Natural killer cell (primary cell): ENCODE results near the gene EHD4. TPM values are rescaled to one million over a fixed set of nuclear protein-coding genes. Genes with fewer than 3 reads are reported as not detected.

Source experiments
- ATAC-seq, 3 donors: fragments of 150-1000 bp in 2 of 3; fragments of 200-7000 bp in 1 of 3; cut with Tn5 transposase; 1 replicate in 1 of 3; 2 replicates in 2 of 3; pipeline ENCODE4 v1.10.0; 2021; ENCODE audit warnings: mild to moderate bottlenecking in 2 of 3, moderate library complexity in 2 of 3
- DNase-seq, 2 donors: peaks; one replicate each; pipeline versions ENCODE4 v3.0.0 to v3.0.0-alpha.2; 2013 to 2021; ENCODE audit warnings: mixed read lengths in 1 of 2
- H3K27ac ChIP-seq: one replicate; pipeline ENCODE4 v1.5.1; 2013; ENCODE audit warnings: mild to moderate bottlenecking, low read length
- H3K27me3 ChIP-seq: one replicate; pipeline ENCODE4 v1.6.1; 2013; ENCODE audit warnings: low read length; ENCODE audit not compliant: control insufficient read depth, insufficient read depth
- H3K36me3 ChIP-seq: one replicate; pipeline ENCODE4 v1.6.1; 2013; ENCODE audit warnings: low read length; ENCODE audit not compliant: control insufficient read depth, insufficient read depth
- H3K4me1 ChIP-seq: one replicate; pipeline ENCODE4 v1.6.1; 2013; ENCODE audit warnings: low read length; ENCODE audit not compliant: control insufficient read depth, insufficient read depth
- H3K4me3 ChIP-seq: one replicate; pipeline ENCODE4 v1.5.1; 2013; ENCODE audit warnings: low read length
- H3K9me3 ChIP-seq: one replicate; pipeline ENCODE4 v1.6.1; 2013; ENCODE audit warnings: low read length; ENCODE audit not compliant: control insufficient read depth, insufficient read depth
- H3K27ac Mint-ChIP-seq, 2 donors: one replicate each; pipeline ENCODE4 v1.8.0; 2022; ENCODE audit warnings: mild to moderate bottlenecking in 2 of 2, mixed read lengths in 2 of 2, moderate library complexity in 1 of 2
- H3K27me3 Mint-ChIP-seq, 2 donors: one replicate each; pipeline ENCODE4 v1.8.0; 2022; ENCODE audit warnings: low read depth in 2 of 2, mixed read lengths in 2 of 2
- H3K36me3 Mint-ChIP-seq: one replicate; pipeline ENCODE4 v1.8.0; 2022; ENCODE audit warnings: mixed read lengths
- H3K4me1 Mint-ChIP-seq, 2 donors: one replicate each; pipeline ENCODE4 v1.8.0; 2022; ENCODE audit warnings: mixed read lengths in 2 of 2
- H3K4me3 Mint-ChIP-seq: one replicate; pipeline ENCODE4 v1.8.0; 2022; ENCODE audit warnings: mild to moderate bottlenecking, moderate library complexity, mixed read lengths
- H3K9me3 Mint-ChIP-seq, 2 donors: one replicate each; pipeline ENCODE4 v1.8.0; 2022; ENCODE audit warnings: mixed read lengths in 2 of 2
- WGBS: methylation state at CpG from one replicate; pipeline ENCODE4 v1.1.7; 2013; ENCODE audit warnings: missing lambda C conversion rate; ENCODE audit not compliant: insufficient coverage; 5-methylcytosine and 5-hydroxymethylcytosine counted together
- intact Hi-C: fragments of 100-400 bp; cut with micrococcal nuclease; formaldehyde crosslinking; loops from one replicate; pipeline ENCODE4 v1.14.2; 2022
- total RNA-seq, 4 donors: library from RNA; stranded (reverse); fragments of 120-200 nt in 1 of 4; gene quantifications; one replicate each; pipeline versions ENCODE4 v1.2.3 to v1.2.4, GENCODE V29; 2013 to 2022
- TF ChIP-seq, protein P1 (sequence below): fragments of 200-600 bp; IDR thresholded peaks from one replicate; pipeline ENCODE4 v1.8.0; 2022; ENCODE audit warnings: antibody characterized with exemption

EHD4 gene
- total RNA-seq, 3 donors from 2014 or later (not counting 1 experiment from before 2014, with no cell fraction given): 28.4 to 34.6 (median 31.7) TPM

DNA sequence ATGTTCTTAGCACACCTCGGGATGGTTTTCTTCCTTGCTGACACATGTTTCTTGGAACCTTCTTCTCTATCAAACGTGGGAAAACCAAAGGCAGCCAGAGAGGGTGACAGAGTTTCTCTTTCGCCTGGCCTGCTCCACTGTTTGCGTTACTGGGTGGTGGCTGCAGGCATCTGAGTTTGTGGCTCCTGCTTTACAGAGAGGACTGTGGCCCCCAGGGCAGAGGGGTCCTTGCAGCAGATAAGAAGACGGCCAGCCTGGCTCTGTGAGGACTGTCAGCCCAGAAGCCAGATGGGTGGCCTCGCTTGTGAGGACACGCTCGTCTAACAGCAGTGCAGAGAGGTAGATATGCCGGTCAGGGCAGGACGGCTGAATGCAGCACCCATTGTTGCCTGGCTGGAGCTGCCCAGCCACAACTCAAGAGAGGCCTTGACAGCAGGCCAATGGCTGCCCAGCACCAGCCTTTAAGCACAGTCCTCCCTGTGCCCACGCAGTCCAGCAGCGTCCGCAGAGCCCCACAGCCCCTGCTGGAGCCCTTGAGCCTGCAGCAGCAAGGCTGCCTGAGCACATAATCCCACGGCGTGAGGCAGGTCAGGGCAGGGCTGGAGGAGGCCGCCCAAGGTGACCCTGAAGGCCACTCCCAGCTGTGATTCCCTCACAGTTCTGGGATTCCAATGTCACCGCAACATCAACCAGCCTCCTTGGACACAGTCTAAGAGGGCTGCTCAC, 63.5 kb downstream of the EHD4 start:
- peaks cover 6% of the 10 kb centered on the region for H3K36me3 Mint-ChIP-seq

DNA sequence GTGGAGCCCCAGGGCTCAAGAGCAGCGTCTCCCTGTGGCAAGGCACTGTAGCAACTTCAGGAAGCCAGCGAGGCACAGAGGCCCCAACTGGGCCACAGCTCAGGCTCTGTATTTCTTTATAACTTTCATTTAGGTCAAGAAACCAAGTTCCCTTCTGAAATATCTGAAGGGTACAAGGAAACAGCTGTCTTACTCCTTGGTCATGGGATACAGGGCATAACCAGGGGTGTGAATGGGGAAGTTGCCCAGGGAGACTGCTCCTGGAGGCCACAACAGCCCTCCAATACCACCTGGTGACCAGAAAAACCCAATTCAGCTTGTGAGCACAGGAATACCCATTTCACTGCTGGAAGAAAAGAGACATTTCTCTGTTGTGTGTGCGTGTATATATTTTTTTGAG, 65.2 kb downstream of the EHD4 start:
- H3K36me3 Mint-ChIP-seq: peaks cover 6% of the 10 kb centered on the region
- DNase-seq: no peak
- H3K4me1 Mint-ChIP-seq: peaks cover 7% of the 10 kb centered on the region in 2 donors
- WGBS: 76% methylated on average over 3 of the region's 3 CpGs
- Histone ChIP-seq H3K4me3 (no peak overlapping the region), H3K36me3 (peaks cover 14% of the 10 kb centered on the region), H3K27me3 (no peaks in the 10 kb centered on the region), H3K27ac (no peak overlapping the region), H3K9me3 (no peaks in the 10 kb centered on the region), H3K4me1 (peaks cover 9% of the 10 kb centered on the region)
- no peak for ATAC-seq
- H3K9me3 Mint-ChIP-seq: no peaks in the 10 kb centered on the region
- intact Hi-C loops: no loop called here
- H3K27ac Mint-ChIP-seq: no peak overlapping the region
- TF ChIP-seq, protein P1, sequence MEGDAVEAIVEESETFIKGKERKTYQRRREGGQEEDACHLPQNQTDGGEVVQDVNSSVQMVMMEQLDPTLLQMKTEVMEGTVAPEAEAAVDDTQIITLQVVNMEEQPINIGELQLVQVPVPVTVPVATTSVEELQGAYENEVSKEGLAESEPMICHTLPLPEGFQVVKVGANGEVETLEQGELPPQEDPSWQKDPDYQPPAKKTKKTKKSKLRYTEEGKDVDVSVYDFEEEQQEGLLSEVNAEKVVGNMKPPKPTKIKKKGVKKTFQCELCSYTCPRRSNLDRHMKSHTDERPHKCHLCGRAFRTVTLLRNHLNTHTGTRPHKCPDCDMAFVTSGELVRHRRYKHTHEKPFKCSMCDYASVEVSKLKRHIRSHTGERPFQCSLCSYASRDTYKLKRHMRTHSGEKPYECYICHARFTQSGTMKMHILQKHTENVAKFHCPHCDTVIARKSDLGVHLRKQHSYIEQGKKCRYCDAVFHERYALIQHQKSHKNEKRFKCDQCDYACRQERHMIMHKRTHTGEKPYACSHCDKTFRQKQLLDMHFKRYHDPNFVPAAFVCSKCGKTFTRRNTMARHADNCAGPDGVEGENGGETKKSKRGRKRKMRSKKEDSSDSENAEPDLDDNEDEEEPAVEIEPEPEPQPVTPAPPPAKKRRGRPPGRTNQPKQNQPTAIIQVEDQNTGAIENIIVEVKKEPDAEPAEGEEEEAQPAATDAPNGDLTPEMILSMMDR: no peak
- no peak overlapping the region for H3K4me3 Mint-ChIP-seq
- no peaks in the 10 kb centered on the region for H3K27me3 Mint-ChIP-seq

More for the DNA sequence above, 63.5 kb downstream of the EHD4 start:
- Histone ChIP-seq H3K4me3 (no peak overlapping the region), H3K27ac (no peak overlapping the region), H3K27me3 (no peaks in the 10 kb centered on the region), H3K9me3 (no peaks in the 10 kb centered on the region), H3K4me1 (peaks cover 9% of the 10 kb centered on the region), H3K36me3 (peaks cover 14% of the 10 kb centered on the region)
- intact Hi-C loops: no loop called here
- TF ChIP-seq, protein P1: no peak
- DNase-seq: no peak
- ATAC-seq: no peak
- Mint-ChIP-seq H3K9me3 (no peaks in the 10 kb centered on the region), H3K4me3 (no peak overlapping the region), H3K4me1 (peaks cover 7% of the 10 kb centered on the region in 2 donors), H3K27ac (no peak overlapping the region), H3K27me3 (no peaks in the 10 kb centered on the region)
- WGBS: 97% methylated on average over 17 of the region's 17 CpGs

DNA sequence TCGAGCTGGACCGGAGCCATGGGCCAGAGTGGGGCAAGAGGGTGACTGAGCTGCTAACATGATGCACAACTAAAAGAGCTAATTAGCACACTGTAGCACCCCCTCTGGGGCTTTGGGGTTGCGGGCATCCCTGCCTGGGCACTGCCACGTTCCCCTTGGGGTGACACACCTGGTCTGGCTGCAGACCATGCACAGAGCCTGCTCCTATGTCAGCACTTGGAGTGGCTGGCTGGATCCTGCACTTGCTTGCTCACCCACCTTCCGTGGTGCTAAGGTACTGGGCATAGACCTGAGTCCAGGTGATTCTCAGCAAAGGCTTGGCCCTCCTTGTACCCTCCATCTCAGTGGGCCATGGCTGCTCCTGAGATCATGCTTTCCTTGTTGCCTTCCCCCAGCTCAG, 65.7 kb downstream of the EHD4 start:
- Mint-ChIP-seq H3K27ac (no peak overlapping the region), H3K36me3 (peaks cover 6% of the 10 kb centered on the region)
- H3K36me3 ChIP-seq: peaks cover 14% of the 10 kb centered on the region

More for the DNA sequence above, 65.7 kb downstream of the EHD4 start:
- no peaks in the 10 kb centered on the region for H3K9me3 Mint-ChIP-seq
- H3K4me3 Mint-ChIP-seq: no peak overlapping the region
- no peaks in the 10 kb centered on the region for H3K27me3 Mint-ChIP-seq
- Histone ChIP-seq H3K4me3 (no peak overlapping the region), H3K27ac (no peak overlapping the region), H3K4me1 (peaks cover 9% of the 10 kb centered on the region), H3K9me3 (no peaks in the 10 kb centered on the region), H3K27me3 (no peaks in the 10 kb centered on the region)
- 94% methylated on average over 5 of the region's 5 CpGs for WGBS
- intact Hi-C loops: no loop called here
- H3K4me1 Mint-ChIP-seq: peaks cover 7% of the 10 kb centered on the region in 2 donors
- DNase-seq: peak in 1 of 2 donors; percentile 13
- TF ChIP-seq, protein P1: no peak
- ATAC-seq: no peak
